Esophagus muscularis mucosa (tissue), 4 donors: ENCODE data around the gene TRAF2. TPM values are rescaled to one million over a fixed set of nuclear protein-coding genes. Genes with fewer than 3 reads are reported as not detected.

Source experiments
- DNase-seq: peaks from one replicate; pipeline ENCODE4 v3.0.0-alpha.2; 2017; ENCODE audit errors: extremely low spot score
- H3K27ac ChIP-seq, 4 donors: fragments of 200-600 bp; sonication (generic); replicated peaks in 1 of 4; 1 replicate in 3 of 4; 2 replicates in 1 of 4; pipeline ENCODE4 v1.5.1; 2016 to 2019; ENCODE audit warnings: mild to moderate bottlenecking in 1 of 4
- H3K27me3 ChIP-seq, 4 donors: fragments of 200-600 bp; sonication (generic); one replicate each; pipeline versions ENCODE4 v1.5.1 to v1.6.0; 2016 to 2019
- H3K36me3 ChIP-seq, 4 donors: fragments of 200-600 bp; sonication (generic); one replicate each; pipeline ENCODE4 v1.5.1; 2016 to 2019
- H3K4me1 ChIP-seq, 4 donors: fragments of 200-600 bp; sonication (generic); one replicate each; pipeline ENCODE4 v1.5.1; 2016 to 2019
- H3K4me3 ChIP-seq, 4 donors: fragments of 200-600 bp; sonication (generic); 1 replicate in 2 of 4; 2 replicates in 2 of 4; pipeline ENCODE4 v1.5.1; 2016 to 2019; ENCODE audit warnings: mild to moderate bottlenecking in 4 of 4, moderate library complexity in 1 of 4
- H3K9me3 ChIP-seq, 4 donors: fragments of 200-600 bp; sonication (generic); 1 replicate in 3 of 4; 2 replicates in 1 of 4; pipeline ENCODE4 v1.5.1; 2016 to 2019
- EP300 ChIP-seq: sonication (generic); formaldehyde crosslinking; IDR thresholded peaks from one replicate; pipeline ENCODE4 v1.6.1; 2017; ENCODE audit warnings: antibody characterized with exemption
- POLR2A ChIP-seq: fragments of 450-650 bp; IDR thresholded peaks from one replicate; pipeline ENCODE4 v1.6.1; 2017; ENCODE audit warnings: antibody characterized with exemption, moderate library complexity, mild to moderate bottlenecking, low read depth
- POLR2AphosphoS5 ChIP-seq, 2 donors: sonication (generic); formaldehyde crosslinking; IDR thresholded peaks; one replicate each; pipeline ENCODE4 v1.6.1; 2017; ENCODE audit warnings: antibody characterized with exemption in 2 of 2
- WGBS: methylation state at CpG from one replicate; pipeline ENCODE4 v1.1.5; 2018; 5-methylcytosine and 5-hydroxymethylcytosine counted together
- intact Hi-C: fragments of 100-400 bp; cut with DNase I; formaldehyde crosslinking; loops from one replicate; pipeline ENCODE4 v1.15.1; 2023
- total RNA-seq, 4 donors: library from RNA; depleted of rRNA; stranded (reverse); fragments of >200 nt; gene quantifications; one replicate each; pipeline versions ENCODE4 v1.1.0 to v1.2.1, GENCODE V29; 2016
- TF ChIP-seq, protein P1 (sequence below), 3 experiments: fragments of 200-600 bp in 2 of 3; fragments of 450-650 bp in 1 of 3; sonication (generic) in 2 of 3; IDR thresholded peaks; one replicate each; pipeline ENCODE4 v1.5.1; 2017 to 2019; ENCODE audit warnings: antibody characterized with exemption in 3 of 3, mild to moderate bottlenecking in 2 of 3, moderate library complexity in 1 of 3

Gene TRAF2
- total RNA-seq, 4 donors from 2014 or later, result 6.6 to 15.5 (median 12.4) TPM

DNA sequence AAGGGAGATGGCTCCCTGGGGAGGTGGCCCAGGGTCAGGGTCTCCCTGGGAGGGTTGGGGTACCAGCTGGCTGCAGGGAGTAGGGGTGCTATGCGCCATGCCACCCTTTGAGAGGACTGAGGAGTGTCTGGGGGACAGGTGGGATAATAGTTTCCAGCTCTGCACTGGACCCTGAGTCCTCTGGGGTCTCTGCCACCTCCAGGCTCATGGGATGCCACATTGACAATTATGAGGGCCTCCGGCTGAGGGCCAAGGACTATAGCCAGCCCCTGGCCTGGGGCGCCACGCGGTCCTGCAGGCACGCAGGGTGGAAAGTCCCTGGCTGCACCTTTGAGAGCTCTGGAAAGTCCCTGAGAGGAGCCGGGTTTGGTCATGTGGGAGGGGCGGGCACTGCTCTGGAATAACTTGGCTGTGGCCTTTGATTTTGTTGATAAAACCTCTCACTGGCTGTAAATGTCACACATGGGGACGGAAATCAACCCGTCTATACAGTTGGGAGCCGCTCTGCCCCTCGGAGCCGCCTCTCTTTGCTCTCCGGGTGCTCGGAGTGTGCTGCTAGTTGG is 16.0 kb downstream of the TRAF2 start:
- TF ChIP-seq, protein P1, sequence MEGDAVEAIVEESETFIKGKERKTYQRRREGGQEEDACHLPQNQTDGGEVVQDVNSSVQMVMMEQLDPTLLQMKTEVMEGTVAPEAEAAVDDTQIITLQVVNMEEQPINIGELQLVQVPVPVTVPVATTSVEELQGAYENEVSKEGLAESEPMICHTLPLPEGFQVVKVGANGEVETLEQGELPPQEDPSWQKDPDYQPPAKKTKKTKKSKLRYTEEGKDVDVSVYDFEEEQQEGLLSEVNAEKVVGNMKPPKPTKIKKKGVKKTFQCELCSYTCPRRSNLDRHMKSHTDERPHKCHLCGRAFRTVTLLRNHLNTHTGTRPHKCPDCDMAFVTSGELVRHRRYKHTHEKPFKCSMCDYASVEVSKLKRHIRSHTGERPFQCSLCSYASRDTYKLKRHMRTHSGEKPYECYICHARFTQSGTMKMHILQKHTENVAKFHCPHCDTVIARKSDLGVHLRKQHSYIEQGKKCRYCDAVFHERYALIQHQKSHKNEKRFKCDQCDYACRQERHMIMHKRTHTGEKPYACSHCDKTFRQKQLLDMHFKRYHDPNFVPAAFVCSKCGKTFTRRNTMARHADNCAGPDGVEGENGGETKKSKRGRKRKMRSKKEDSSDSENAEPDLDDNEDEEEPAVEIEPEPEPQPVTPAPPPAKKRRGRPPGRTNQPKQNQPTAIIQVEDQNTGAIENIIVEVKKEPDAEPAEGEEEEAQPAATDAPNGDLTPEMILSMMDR (IDR thresholded peaks at IDR 0.05), result no peak
- TF ChIP-seq EP300 (no peak), POLR2A (no peak), POLR2AphosphoS5 (IDR thresholded peaks at IDR 0.05) (peak in 1 of 2 donors; percentile 58)
- Histone ChIP-seq H3K4me3 (peak overlapping the region; percentile 5 to 27 (median 20)), H3K27me3 (no peaks in the 10 kb centered on the region), H3K9me3 (no peaks in the 10 kb centered on the region), H3K4me1 (peaks cover 29 to 36% (median 35%) of the 10 kb centered on the region in 4 donors), H3K27ac (peak overlapping the region; percentile 61 to 75 (median 68)), H3K36me3 (peaks cover 8 to 41% (median 32%) of the 10 kb centered on the region in 4 donors)
- intact Hi-C loops, result no loop called here
- 11% methylated on average over 13 of the region's 15 CpGs for WGBS
- DNase-seq, result no peak

DNA sequence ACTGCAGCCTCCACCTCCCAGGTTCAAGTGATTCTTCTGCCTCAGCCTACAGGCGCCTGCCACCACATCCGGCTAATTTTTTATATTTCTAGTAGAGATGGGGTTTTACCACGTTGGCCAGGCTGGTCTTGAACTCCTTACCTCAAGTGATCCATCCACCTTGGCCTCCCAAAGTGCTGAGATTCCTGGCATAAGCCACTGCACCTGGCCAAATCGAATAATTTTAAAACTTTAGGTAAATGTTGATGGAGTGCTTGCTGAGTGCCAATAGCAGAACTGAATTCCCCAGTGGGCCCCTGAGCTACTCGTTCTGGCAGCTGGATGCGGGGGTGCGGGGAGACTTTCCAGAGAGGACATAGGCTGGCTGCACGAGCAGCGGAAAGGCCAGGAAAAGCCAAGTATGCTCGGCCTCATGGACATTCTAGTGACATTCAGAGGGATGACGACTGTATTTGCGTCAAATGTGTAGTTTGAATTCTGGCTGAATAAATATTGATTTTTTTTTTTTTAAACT is 16.8 kb downstream of the TRAF2 start:
- Histone ChIP-seq H3K27ac (peak overlapping the region; percentile 61 to 75 (median 68)), H3K27me3 (no peaks in the 10 kb centered on the region), H3K9me3 (no peaks in the 10 kb centered on the region), H3K4me1 (peaks cover 29 to 36% (median 35%) of the 10 kb centered on the region in 4 donors), H3K36me3 (peaks cover 12 to 48% (median 40%) of the 10 kb centered on the region in 4 donors), H3K4me3 (no peak overlapping the region)
- 62% methylated on average over 12 of the region's 12 CpGs for WGBS
- DNase-seq, result no peak
- intact Hi-C loops, result no loop called here
- TF ChIP-seq, protein P1 (IDR thresholded peaks at IDR 0.05), result no peak
- no peak for TF ChIP-seq EP300
- no peak for TF ChIP-seq POLR2A
- no peak for TF ChIP-seq POLR2AphosphoS5 (IDR thresholded peaks at IDR 0.05)

DNA sequence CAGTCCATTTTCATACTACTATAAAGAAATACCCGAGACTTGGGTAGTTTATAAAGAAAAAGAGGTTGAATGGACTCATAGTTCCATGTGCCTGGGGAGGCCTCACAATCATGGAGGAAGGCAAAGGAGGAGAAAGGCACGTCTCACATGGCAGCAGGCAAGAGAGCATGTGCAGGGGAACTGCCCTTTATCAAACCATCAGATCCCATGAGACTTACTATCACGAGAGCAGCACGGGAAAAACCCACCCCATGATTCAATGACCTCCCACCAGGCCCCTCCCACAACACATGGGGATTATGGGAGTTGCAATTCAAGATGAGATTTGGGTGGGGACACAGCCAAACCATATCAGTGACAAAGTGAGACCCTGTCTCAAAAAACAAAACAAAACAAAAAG is 19.9 kb downstream of the TRAF2 start:
- intact Hi-C loops, result no loop called here
- TF ChIP-seq POLR2AphosphoS5 (IDR thresholded peaks at IDR 0.05), result no peak
- TF ChIP-seq, protein P1 (IDR thresholded peaks at IDR 0.05), result no peak
- TF ChIP-seq EP300, result no peak
- no peak for TF ChIP-seq POLR2A
- Histone ChIP-seq H3K36me3 (peaks cover 8 to 55% (median 43%) of the 10 kb centered on the region in 4 donors), H3K9me3 (no peaks in the 10 kb centered on the region), H3K4me1 (peaks cover 23 to 28% (median 27%) of the 10 kb centered on the region in 4 donors), H3K27me3 (no peaks in the 10 kb centered on the region), H3K27ac (no peak overlapping the region), H3K4me3 (no peak overlapping the region)
- 73% methylated on average over 4 of the region's 4 CpGs for WGBS
- no peak for DNase-seq

DNA sequence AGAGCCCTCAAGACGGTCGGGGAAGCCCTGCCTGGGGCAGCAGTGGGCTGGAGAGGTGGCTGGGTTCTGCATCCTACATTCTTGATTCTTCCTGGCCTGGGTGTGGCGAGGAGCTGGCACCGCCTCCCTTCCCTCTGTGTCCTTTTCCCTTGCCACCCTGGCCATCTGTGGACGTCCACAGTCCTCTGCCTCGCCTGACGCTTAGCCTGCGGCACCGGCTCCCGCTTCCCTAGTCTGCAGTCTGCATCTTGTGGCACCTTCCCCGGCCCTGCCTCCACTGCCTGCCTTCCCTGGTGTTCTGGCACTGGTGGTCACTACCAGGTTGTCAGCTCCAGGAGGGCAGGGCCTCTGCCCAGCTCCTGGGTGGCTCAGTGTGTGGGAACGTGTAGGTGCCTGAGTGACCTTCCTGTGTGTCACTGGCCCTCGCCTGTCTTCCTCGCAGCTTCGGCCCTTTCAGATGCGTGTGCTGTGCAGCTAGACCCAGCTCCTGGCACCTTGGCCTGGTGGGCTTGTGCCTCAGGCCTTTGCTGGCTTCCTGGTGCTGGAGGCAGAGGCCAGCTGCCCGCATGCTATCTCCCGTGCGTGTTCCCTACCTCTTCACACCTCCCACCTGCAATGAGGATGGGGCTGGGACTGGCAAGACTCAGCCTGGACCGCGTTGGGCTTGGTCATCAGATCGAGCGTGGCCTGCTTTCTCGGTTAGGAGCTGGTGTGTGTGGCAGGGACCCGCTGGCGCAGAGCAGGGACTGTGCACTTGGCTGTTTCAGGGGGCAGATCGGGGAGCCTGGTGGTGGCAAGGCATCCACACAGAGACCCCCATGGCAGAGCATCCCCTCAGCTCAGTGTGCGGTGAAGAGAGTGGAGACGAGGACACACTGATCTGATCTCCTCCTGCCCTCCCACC is 20.9 kb downstream of the TRAF2 start:
- 97% methylated on average over 26 of the region's 29 CpGs for WGBS
- TF ChIP-seq POLR2AphosphoS5 (IDR thresholded peaks at IDR 0.05) (no peak), EP300 (no peak), POLR2A (no peak)
- TF ChIP-seq, protein P1 (IDR thresholded peaks at IDR 0.05), result no peak
- no peak for DNase-seq
- H3K4me1 ChIP-seq, result peaks cover 13 to 18% (median 17%) of the 10 kb centered on the region in 4 donors
- H3K27me3 ChIP-seq, result no peaks in the 10 kb centered on the region
- no peak overlapping the region for H3K27ac ChIP-seq
- intact Hi-C loops, result no loop called here
- H3K9me3 ChIP-seq, result no peaks in the 10 kb centered on the region
- peaks cover 8 to 60% (median 49%) of the 10 kb centered on the region in 4 donors for H3K36me3 ChIP-seq
- H3K4me3 ChIP-seq, result no peak overlapping the region
